Anterior cingulate cortex (tissue), 58 donors: Measurements from ENCODE around the gene KLK8.

Experiments
- DNase-seq, 58 donors: peaks; one replicate each; lab custom pipeline; 2025; lab: John Stamatoyannopoulos, UW

KLK8 gene, protein sequence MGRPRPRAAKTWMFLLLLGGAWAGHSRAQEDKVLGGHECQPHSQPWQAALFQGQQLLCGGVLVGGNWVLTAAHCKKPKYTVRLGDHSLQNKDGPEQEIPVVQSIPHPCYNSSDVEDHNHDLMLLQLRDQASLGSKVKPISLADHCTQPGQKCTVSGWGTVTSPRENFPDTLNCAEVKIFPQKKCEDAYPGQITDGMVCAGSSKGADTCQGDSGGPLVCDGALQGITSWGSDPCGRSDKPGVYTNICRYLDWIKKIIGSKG

DNA sequence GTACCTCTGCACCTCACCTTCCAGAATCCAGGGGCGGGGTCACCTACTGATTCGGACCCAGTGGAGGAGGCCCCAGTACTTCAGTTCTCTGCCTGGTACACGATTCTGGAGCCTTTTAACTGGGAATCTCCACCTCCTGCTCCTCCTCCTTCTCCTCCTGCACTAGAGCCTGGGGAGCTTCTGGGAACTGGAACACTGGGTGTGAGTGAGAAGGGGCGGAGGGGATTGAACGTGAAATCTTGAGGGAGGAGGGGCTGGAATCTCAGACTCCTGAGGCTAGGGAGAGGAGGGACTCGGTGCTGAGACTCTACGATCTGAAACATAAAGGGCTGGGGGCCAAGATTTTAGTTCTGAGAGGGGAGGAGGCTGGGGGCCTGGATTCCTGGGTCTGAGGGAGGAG is at the start of gene KLK8:
Gene KLK8 (minus strand): TSS at position 90 of the 400 bp plus-strand sequence. CDS start 437 bp downstream, outside the sequence.
- no peak for DNase-seq

DNA sequence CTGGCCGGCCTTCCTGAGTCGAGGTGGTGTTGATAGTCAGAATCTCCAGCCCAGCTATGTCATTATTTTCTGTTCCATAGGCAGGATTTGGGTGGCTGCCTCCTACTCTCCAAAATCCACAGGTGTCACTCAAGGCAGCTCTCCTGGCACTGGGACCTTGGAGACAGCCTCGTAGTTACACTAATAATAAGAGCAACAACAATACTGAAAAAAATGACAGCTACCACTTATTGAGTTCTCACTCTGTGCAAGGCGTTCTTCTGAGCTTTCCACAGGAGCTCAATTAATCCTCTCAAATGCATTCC is 45.6 kb upstream of the KLK8 start:
- DNase-seq: no peak

DNA sequence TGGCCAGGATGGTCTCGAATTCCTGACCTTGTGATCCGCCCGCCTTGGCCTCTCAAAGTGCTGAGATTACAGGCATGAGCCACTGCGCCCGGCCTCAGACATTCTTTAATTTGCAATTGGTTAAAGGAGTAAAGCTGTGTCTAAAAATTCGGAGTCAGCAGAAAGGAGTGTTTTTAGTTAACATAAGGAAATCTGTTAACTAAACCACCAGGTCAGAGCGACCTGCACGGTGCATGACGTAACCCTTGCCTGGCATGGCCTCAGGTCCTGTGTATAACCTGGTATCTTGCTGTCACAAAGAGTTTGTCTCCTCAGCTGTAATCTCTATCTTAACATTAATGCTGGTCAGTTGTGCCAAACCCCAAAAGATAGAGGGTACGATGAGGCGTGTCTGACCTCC is 42.9 kb upstream of the KLK8 start:
- DNase-seq: no peak

DNA sequence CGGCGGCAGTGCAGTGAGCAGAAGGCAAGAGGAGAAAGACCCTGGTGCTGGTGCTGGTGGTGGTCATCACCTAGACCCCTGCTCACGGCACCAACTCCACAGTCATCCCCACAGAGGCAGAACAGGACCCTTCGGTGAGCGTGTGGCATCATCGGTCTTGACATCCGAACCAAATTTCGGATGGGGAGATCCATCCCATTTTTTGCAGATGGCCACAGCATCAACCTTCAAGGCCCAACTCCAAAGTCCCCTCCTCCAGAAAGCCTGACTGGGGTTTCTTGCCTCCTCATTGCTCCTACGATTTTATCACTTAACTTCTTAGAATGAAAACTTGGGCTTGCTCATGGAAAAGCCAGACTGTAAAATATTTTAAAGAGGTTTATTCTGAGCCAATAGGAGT is 42.1 kb upstream of the KLK8 start:
- DNase-seq: no peak

DNA sequence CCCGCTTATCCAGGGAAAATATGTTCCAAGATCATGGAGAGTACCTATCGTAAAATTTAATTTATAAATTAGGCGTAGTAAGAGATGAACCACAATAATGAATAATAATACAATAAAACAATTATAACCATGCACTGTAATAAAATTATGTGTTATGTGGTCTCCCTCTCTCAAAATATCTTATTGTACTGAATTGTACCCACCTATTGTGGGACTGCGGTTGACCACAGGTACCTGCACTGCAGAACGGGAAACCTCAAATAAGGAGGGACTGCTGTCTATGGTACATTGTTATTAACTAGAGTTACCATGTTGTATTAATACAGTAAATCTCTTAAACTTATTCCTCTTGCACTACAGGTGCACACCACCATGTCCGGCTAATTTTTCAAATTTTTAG is 38.7 kb upstream of the KLK8 start:
- DNase-seq: no peak

DNA sequence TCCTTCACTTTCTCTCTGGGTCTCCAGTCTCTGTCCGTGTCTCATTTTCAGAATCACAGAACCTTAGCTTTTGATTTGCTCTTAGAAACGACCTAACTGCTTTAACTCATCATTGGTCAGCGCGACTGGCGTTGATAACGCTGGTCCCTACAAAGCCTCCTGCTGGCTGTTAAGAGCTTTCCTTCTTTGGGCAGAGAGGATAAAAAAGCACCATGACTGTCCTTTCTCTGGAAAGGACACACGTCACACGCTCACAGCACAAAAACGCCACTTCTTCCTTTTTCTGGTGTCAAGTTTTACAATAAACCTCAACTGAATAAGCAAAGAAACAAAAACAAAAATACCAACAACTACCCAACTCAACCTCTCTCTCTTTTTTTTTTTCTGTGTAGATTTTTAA is 35.1 kb upstream of the KLK8 start:
- DNase-seq: no peak

DNA sequence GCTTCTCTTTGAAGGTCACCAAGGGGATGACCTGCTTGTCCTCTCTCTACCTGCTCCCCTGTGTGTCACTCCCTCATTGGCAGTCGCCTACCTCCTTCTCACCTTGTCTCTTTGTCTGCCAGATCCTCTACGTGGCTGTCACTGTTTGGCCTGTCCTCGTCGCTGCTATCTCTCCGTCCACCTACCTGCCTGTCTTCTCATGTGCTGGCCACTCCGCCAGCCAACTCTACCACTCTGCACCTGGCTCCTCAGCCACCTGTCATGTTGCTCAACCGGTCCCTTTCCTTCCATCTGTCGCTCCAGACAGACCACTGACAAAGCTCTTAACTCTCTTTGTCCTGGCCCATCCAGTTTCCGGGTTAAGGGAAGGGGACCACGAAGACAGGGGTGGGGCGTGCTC is 33.3 kb upstream of the KLK8 start, which contains the start of gene KLK12:
Gene KLK12 (minus strand): TSS at position 299 of the 400 bp plus-strand sequence. CDS start 381 bp downstream, outside the sequence.
- DNase-seq: no peak

DNA sequence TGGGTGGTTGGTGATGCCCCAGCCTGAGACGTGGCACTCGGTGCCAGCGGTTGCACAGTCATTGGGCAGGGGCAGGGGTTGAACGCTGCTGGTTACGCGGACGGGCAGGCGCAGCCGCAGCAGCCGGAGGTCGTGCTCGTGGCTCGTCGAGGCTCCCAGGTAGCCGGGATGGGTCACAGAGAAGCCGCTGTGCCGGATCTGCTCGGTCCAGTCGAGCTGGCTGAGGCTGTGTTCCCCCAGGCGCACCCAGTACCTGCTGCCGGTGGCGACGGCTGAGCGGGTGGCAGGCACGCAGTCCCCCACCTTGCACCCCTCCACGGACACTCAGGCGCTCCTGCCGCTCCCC is 30.4 kb upstream of the KLK8 start:
- no peak for DNase-seq

DNA sequence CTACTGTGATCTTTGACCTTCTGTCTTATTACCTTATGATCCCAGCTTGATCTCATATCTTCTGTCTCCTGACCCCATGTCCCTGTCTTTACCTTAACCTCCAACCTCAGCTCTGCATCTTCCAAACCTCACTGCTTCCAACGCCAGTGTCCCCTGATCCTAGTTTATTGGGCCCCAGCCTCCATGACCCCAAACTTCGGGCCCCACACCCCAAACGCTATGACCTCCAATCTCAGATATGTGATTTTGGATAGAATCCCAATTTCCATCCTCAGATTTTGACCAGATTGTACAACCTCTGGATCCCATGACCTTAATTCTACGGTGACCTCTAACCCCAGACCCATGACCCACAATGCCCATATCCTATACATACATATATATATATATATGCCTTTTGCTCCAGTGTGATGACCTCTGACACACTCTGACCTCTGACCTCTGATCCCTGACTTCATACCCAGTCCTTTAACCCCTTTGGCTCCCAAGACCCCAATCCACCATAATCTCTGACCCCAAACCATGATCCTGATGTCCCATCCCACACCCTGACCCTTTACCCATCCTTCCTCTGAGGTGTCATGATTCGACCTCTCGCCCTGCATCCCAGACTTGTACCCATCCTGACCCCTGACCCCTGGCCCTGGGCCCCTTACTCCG is 29.9 kb upstream of the KLK8 start:
- no peak for DNase-seq

DNA sequence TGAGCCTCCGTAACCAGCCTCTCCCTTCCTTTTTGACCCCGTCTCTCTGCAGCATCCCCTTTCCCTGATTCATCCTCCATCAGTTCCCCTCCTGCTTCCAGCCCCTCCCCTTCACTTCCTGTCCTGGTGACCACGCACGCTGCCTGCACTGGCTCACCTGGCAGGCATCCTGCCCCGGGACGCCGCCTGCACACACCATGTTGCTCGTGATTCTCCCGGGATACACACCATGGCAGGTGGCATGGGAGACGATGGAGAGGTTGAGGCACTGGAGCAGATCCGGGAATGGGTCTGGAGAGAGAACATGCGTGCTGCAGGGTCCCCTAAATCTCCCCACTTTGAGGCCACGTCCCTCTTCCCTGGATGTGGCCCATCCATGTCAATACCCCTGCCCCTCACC is 29.2 kb upstream of the KLK8 start:
- DNase-seq: no peak

DNA sequence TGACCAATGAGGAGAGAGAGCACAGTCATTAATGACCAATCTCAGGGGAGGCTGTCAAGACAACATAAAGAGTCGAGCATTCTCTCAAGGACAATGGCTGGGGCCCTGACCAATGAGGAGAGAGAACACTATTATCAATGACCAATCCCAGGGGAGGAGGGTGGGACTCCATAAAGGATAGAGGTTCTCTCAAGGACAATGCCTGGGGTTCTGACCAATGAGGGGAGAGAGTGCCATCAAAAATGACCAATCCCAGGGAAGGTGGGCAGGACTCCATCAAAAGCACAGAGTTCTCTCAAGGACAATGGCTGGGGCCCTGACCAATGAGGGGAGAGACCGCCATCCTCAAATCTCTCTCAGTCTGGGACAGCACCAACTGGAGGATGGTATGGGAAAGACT is 28.3 kb upstream of the KLK8 start:
- no peak for DNase-seq

DNA sequence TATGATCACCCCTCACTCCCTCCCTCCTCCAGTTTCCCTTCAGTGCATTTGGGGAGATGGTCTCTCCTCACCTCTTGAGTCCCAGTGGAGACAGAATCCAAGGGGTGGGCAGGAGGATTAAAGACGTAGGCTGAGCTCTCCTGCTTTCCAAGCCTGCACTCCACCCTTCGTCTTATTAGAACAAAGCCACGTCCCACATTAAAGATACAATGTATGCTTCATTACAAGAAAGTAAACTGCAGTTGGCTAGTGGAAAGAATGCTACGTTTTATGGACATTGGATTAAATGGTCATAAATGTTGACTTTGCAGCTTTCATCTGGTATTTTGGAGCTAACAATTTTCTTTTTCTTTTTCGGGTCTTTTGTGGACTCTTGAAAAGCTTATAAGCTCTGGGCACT is 26.5 kb upstream of the KLK8 start:
- DNase-seq: no peak

DNA sequence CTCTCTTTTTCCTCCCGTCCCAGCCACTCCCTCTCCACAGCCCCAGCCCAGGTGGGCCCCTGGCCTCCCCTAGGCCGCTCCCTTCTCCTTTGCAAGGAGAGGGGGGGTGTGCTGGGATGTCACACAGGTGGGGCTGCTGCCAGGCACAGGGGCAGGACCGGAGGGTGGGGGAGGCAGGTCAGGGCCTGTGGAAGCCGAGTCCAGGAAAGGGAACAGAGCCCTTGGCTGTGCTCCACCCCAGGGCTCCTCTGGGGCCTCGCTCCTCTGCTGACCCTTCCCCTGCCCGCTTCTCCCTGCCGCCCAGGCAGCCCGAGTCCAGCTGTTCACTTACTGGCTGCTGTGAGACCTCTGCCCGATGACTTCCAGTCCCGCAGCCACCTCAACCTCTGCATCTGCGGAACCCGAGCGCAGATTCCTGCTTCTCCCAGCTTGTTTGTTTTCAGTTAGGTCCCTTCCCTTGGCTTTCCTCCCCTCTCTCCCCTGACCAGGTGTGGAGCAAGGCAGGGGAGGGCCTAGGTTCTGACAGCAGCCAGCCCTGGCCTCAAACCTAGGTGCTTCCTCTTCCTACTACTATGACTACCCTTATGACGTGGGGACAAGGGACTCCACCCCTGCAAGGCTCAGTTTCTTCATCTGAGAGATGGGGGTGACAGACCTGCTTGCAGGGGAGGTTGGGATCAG is 25.9 kb upstream of the KLK8 start:
- DNase-seq: no peak

DNA sequence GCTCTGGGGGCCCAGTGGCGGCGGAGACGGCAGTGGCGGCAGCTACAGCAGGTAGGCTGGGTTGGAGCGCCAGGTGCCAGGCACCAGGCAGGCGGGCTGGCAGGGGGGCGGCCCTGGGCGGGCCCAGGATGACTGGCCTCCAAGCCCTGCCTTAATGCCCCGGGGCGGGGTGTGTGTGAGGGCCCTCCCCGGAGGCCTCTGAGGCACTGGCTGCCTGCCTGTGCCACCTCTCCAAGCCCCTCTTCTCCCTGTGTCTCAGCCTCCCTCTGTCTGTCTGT is 25.1 kb upstream of the KLK8 start, which contains the start of gene KLK11:
Gene KLK11 (minus strand): TSS at position 63 of the 278 bp plus-strand sequence. CDS start 985 bp downstream, outside the sequence.
- no peak for DNase-seq

DNA sequence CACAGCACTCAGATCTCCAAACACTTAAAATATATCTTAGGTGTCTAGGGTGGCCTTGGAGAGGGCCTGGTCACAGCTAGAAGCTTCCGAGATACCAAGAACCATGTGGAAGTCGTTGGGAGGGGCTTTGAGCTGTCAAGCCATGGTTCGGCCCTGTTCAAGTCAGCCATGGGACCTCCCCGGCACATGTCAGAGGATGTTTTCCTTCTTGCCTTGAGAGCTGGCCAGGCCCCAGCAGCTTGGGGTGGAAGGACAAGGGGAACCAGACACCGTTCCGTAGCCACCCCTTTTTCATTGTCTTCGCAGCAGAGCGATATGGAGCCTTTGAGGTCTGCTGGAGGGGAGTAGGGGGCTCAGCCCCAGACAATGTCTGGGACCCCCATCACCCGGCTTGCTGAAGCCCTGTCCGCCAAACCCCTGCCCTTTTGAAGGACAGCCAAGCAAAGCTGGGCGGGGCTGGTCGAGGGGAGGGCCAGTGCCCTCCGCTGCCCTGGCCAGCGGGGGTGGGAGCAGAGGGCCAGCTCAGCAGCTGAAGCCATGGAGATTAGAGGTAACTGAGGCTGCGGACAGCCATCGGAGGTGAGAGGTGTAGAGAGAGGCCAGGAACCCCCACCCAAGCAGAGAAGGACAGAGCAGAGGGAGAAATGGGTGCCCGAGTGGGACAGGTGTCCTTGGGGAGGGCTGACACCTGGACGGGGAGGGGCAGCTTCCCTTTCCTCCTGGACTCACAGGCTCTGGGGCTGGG is 24.6 kb upstream of the KLK8 start:
- DNase-seq: no peak

DNA sequence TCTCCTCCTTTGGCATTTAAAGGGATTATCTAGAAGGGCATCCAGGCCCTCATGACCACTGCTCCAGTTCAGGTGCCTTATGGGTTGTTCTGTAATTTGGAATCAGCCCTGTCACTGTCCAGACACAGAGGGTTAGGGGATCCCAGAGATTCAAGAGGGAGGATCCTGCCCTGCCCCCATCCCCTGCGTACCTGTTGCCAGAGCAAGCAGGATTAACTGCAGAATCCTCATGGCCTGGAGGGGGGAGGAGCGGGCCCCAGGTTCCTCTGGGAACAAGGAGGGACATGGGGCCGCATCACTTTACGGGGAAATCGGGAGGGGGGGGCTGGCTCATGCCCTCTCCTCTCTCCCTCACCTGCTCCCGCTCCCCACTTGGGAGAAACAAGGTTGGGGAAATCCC is 24.0 kb upstream of the KLK8 start:
- no peak for DNase-seq

DNA sequence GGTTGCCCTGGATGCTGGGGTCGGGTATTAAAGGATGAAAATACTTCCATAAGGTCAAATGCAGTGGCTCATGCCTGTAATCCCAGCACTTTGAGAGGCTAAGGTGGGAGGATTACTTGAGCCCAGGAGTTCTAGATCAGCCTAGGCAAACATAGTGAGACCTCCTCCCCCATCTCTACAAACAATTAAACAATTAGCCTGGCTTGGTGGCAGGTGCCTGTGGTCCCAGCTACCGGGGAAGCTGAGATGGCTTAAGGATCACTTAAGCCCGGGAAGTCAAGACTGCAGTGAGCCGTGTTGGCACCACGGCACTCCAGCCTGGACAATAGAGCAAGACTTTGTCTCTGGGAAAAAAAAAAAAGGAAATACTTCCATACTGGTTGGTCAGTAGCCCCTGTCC is 23.5 kb upstream of the KLK8 start:
- no peak for DNase-seq

DNA sequence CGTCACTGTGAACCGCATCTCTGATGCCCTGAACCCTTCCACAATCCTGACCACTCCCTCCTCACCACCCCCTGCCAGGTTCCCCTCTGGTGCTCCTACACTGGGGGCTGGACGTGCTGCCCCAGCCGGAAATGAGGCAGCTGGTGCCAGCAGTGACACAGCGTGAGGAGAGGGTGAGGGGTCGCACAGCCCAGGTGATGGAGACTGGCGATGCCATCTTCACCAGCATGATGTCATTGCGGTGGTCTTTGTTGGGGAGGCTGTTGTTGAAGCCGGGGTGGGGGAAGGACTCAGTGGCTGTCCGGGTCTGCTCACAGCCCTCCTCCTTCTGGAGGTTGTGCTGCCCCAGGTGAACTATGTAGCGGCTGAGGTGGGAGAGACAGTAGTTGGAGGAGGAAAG is 22.5 kb upstream of the KLK8 start:
- no peak for DNase-seq

DNA sequence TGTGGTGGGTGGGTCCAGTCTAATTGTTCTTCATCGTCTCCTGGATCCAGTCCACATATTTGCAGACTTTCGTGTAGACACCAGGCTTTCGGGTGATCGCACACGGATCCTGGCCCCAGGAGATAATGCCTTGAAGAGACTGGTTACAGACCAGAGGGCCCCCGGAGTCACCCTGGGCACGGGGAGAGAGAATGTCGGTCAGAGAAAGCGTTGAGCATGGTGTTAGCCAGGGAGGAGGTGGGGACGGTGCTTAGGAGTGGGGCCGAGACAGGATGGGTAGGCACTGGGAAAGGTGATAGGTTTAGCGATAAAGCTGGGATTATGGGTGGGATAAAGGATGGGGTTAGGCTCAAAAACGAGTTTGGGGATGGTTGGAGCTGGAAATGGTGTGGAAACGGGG is 21.1 kb upstream of the KLK8 start:
- no peak for DNase-seq

DNA sequence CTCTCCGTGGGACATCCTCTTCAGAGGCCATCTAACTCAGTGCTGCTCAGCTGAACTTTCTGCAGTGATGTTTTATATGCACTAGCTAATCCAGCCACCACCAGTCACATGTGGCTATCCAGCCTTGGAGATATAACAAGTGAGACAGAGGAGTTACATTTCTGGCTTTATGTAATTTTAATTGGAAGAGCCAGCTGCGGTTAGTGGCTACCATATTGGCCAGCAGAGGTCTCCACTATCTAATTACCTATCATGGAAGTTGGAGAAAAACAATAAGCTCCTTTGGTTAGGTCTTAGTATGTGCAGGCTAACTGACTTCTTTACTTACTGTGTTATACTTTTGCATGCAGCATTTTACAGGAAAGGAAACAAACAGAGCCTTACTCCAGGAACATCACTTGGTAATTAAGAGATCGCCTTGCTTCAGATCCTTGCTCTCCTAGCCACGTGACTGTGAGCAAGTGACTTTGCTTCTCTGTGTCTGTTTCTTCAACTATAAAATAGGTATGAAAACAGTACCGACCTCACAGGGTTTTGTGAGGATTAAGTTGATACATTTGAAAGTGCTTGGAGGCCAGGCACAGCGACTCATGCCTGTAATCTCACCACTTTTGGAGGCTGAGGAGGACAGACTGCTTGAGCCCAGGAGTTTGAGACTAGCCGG is 19.7 kb upstream of the KLK8 start:
- DNase-seq: peak in 9 of 58 donors; percentile 5 to 48 (median 11)

DNA sequence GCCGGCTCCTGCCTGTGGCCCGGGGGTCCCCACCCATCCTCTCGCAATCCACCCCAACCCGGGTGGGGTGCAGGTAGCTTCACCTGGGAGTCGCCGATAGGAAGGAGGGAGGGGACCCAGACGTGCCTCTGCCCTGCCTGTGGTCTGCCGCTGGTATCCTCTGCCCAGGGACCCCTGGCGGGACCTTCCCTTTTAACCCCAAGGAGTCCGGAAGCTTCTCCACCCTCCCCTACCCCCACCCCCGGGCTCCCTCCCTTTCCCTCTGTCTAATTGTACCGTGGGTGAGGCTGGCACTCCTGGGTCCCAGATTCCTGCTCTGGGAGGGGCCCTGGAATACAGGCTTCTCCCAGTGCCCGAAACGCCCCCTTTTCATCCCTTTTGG is 18.1 kb upstream of the KLK8 start, which contains the start of gene KLK10:
Gene KLK10 (minus strand): TSS at position 166 of the 382 bp plus-strand sequence. CDS start 579 bp downstream, outside the sequence.
- no peak for DNase-seq
